HCT116 (cell line): ENCODE data around the gene PCLO. TPM values are rescaled to one million over a fixed set of nuclear protein-coding genes. Genes with fewer than 3 reads are reported as not detected.

Experiments
- ATAC-seq: fragments of 200-7000 bp; cut with Tn5 transposase; 2 replicates; pipeline ENCODE4 v1.9.1; 2020; ENCODE audit warnings: mild to moderate bottlenecking, moderate library complexity
- BruUV-seq: library from RNA; stranded (reverse); fragments of 400-500 nt; replicated peaks from 2 replicates; lab custom pipeline; 2021; lab: Mats Ljungman, UMichigan
- CTCF ChIA-PET: fragments of 300-600 bp; sonication (Branson Sonifier 250); formaldehyde crosslinking; loops from one replicate; lab custom pipeline; 2021; ENCODE audit warnings: antibody characterized with exemption; lab: Charles Lee
- POLR2A ChIA-PET: fragments of 300-600, 350-600 bp; sonication (Branson Sonifier 250); formaldehyde crosslinking; loops from one replicate; lab custom pipeline; 2021; ENCODE audit warnings: antibody characterized with exemption; lab: Charles Lee
- RAD21 ChIA-PET, 2 experiments: fragments of 300-600 bp; sonication (Branson Sonifier 250); formaldehyde crosslinking; loops; one replicate each; lab custom pipeline; 2023; ENCODE audit warnings: low total read pairs in 2 of 2; ENCODE audit not compliant: uncharacterized antibody in 2 of 2, unreplicated experiment in 2 of 2, low non-redundant PET in 1 of 2; lab: Charles Lee
- DNase-seq: peaks from one replicate; pipeline ENCODE4 v3.0.0-alpha.2; 2010; ENCODE audit warnings: low read depth, low spot score
- H2AFZ ChIP-seq: fragments of 200-600 bp; shearing (Covaris generic), sonication (generic); 2 replicates; pipeline ENCODE4 v1.6.1; 2017; ENCODE audit warnings: low read depth, mixed run types, mixed read lengths, antibody characterized with exemption, low read length; ENCODE audit not compliant: poor library complexity, severe bottlenecking
- H3K27ac ChIP-seq: 2 replicates; pipeline ENCODE4 v1.5.1; 2012; ENCODE audit warnings: low read depth, low read length
- H3K27me3 ChIP-seq: fragments of 200-600 bp; sonication (generic); 2 replicates; pipeline ENCODE4 v1.6.1; 2016; ENCODE audit warnings: mixed run types, low read length, mixed read lengths; ENCODE audit not compliant: insufficient read depth
- H3K36me3 ChIP-seq, 2 experiments: fragments of 200-500 bp in 1 of 2; fragments of 200-600 bp in 1 of 2; sonication (Bioruptor generic) in 1 of 2; sonication (generic) in 1 of 2; 2 replicates each; pipeline versions ENCODE4 v1.5.1 to v1.6.1; 2014 to 2016; ENCODE audit warnings: low read length in 2 of 2, inconsistent platforms in 1 of 2, mixed read lengths in 1 of 2, mixed run types in 1 of 2; ENCODE audit not compliant: insufficient read depth in 2 of 2, control insufficient read depth in 1 of 2
- H3K4me1 ChIP-seq, 2 experiments: fragments of 200-600 bp in 1 of 2; sonication (generic) in 1 of 2; 2 replicates each; pipeline versions ENCODE4 v1.5.1 to v1.6.1; 2012 to 2017; ENCODE audit warnings: low read length in 2 of 2, inconsistent platforms in 1 of 2, mild to moderate bottlenecking in 1 of 2, mixed read lengths in 1 of 2, mixed run types in 1 of 2, moderate library complexity in 1 of 2; ENCODE audit not compliant: insufficient read depth in 2 of 2, control insufficient read depth in 1 of 2
- H3K4me2 ChIP-seq: fragments of 200-600 bp; sonication (generic); 2 replicates; pipeline ENCODE4 v1.6.1; 2017; ENCODE audit warnings: mixed run types, low read length, mixed read lengths
- H3K4me3 ChIP-seq, 2 experiments: fragments of 200-600 bp in 1 of 2; sonication (generic) in 1 of 2; replicated peaks in 1 of 2; 2 replicates each; pipeline ENCODE4 v1.5.1; 2011 to 2016; ENCODE audit warnings: low read length in 2 of 2, control low read depth in 1 of 2, low read depth in 1 of 2, mild to moderate bottlenecking in 1 of 2, mixed read lengths in 1 of 2, mixed run types in 1 of 2
- H3K79me2 ChIP-seq: fragments of 200-600 bp; sonication (generic); 2 replicates; pipeline ENCODE4 v1.6.1; 2017; ENCODE audit warnings: mild to moderate bottlenecking, mixed run types, low read length, moderate library complexity, mixed read lengths; ENCODE audit not compliant: insufficient read depth
- H3K9ac ChIP-seq: fragments of 200-600 bp; sonication (generic); 2 replicates; pipeline ENCODE4 v1.6.1; 2016; ENCODE audit warnings: low read length, mixed read lengths
- H3K9me2 ChIP-seq: fragments of 200-600 bp; sonication (generic), shearing (Covaris generic); 2 replicates; pipeline ENCODE4 v1.6.1; 2017; ENCODE audit warnings: mixed run types, mild to moderate bottlenecking, moderate library complexity; ENCODE audit not compliant: insufficient read depth
- H3K9me3 ChIP-seq, 2 experiments: fragments of 200-500 bp in 1 of 2; fragments of 200-600 bp in 1 of 2; sonication (Bioruptor generic) in 1 of 2; sonication (generic) in 1 of 2; 2 replicates each; pipeline ENCODE4 v1.6.1; 2014 to 2017; ENCODE audit warnings: low read length in 2 of 2, mixed read lengths in 2 of 2, inconsistent platforms in 1 of 2, low read depth in 1 of 2, mild to moderate bottlenecking in 1 of 2, mixed run types in 1 of 2, moderate library complexity in 1 of 2; ENCODE audit not compliant: control insufficient read depth in 1 of 2, insufficient read depth in 1 of 2
- H4K20me1 ChIP-seq: fragments of 200-600 bp; sonication (generic), shearing (Covaris generic); 2 replicates; pipeline ENCODE4 v1.6.1; 2017; ENCODE audit warnings: mixed run types, mild to moderate bottlenecking, moderate library complexity; ENCODE audit not compliant: insufficient read depth
- CBX3 ChIP-seq: IDR thresholded peaks from 2 replicates; pipeline ENCODE4 v1.6.1; 2012; ENCODE audit warnings: low read depth
- CEBPB ChIP-seq: IDR thresholded peaks from 2 replicates; pipeline ENCODE4 v1.6.1; 2012; ENCODE audit warnings: low read depth
- EGR1 ChIP-seq: IDR thresholded peaks from 2 replicates; pipeline ENCODE4 v1.6.1; 2012; ENCODE audit warnings: low read depth
- ELF1 ChIP-seq: IDR thresholded peaks from 2 replicates; pipeline ENCODE4 v1.6.1; 2012; ENCODE audit warnings: low read depth, borderline replicate concordance
- EZH2phosphoT487 ChIP-seq: fragments of 200-600 bp; IDR thresholded peaks from 2 replicates; pipeline ENCODE4 v1.6.1; 2018; ENCODE audit warnings: antibody characterized with exemption, borderline replicate concordance
- JUND ChIP-seq: IDR thresholded peaks from 2 replicates; pipeline ENCODE4 v1.6.1; 2012
- POLR2A ChIP-seq: IDR thresholded peaks from 2 replicates; pipeline ENCODE4 v1.7.0; 2011; ENCODE audit warnings: borderline replicate concordance; ENCODE audit not compliant: insufficient read depth, insufficient read length; ENCODE audit errors: extremely low read depth
- POLR2AphosphoS5 ChIP-seq: IDR thresholded peaks from 2 replicates; pipeline ENCODE4 v1.6.1; 2011; ENCODE audit warnings: mild to moderate bottlenecking, low read depth, low read length, moderate library complexity
- RAD21 ChIP-seq: IDR thresholded peaks from 2 replicates; pipeline ENCODE4 v1.6.1; 2012; ENCODE audit warnings: low read depth, mild to moderate bottlenecking
- SIN3A ChIP-seq: IDR thresholded peaks from 2 replicates; pipeline ENCODE4 v1.6.1; 2012; ENCODE audit warnings: low read depth
- SRF ChIP-seq: IDR thresholded peaks from 2 replicates; pipeline ENCODE4 v1.6.1; 2012; ENCODE audit warnings: low read depth
- TCF7L2 ChIP-seq: IDR thresholded peaks from 2 replicates; pipeline ENCODE4 v1.7.0; 2011; ENCODE audit warnings: borderline replicate concordance, inconsistent platforms; ENCODE audit not compliant: insufficient read depth, insufficient read length; ENCODE audit errors: extremely low read depth
- ZFX ChIP-seq: fragments of 450-650 bp; IDR thresholded peaks from 2 replicates; pipeline ENCODE4 v1.6.1; 2017
- ZNF274 ChIP-seq: fragments of 200-500 bp; sonication (Bioruptor generic); IDR thresholded peaks from 2 replicates; pipeline ENCODE4 v1.6.1; 2014; ENCODE audit warnings: mild to moderate bottlenecking, low read depth, low read length, inconsistent platforms
- intact Hi-C: fragments of 100-400 bp; cut with micrococcal nuclease; formaldehyde crosslinking; loops from 2 replicates; pipeline ENCODE4 v1.10.0; 2022
- total RNA-seq: library from RNA; stranded (reverse); gene quantifications from one replicate; pipeline ENCODE4 v1.2.1, GENCODE V29; 2021; ENCODE audit not compliant: unreplicated experiment
- TF ChIP-seq, protein P1 (sequence below), 3 experiments: fragments of 200-600 bp in 1 of 3; sonication (generic) in 1 of 3; IDR thresholded peaks in 2 of 3; conservative IDR thresholded peaks in 1 of 3; 2 replicates each; pipeline ENCODE4 v1.5.1; 2012 to 2017; ENCODE audit warnings: low read depth in 2 of 3, low read length in 2 of 3, antibody characterized with exemption in 1 of 3, borderline replicate concordance in 1 of 3, control low read depth in 1 of 3, mild to moderate bottlenecking in 1 of 3, mixed read lengths in 1 of 3, mixed run types in 1 of 3, moderate library complexity in 1 of 3; ENCODE audit not compliant: insufficient read depth in 1 of 3
- TF ChIP-seq, protein P2 (sequence below): IDR thresholded peaks from 2 replicates; pipeline ENCODE4 v1.6.1; 2011; ENCODE audit warnings: mild to moderate bottlenecking, low read length, moderate library complexity; ENCODE audit not compliant: insufficient replicate concordance; ENCODE audit errors: extremely low read depth
- TF ChIP-seq, protein P3 (sequence below): IDR thresholded peaks from 2 replicates; pipeline ENCODE4 v1.6.1; 2012; ENCODE audit warnings: low read depth

Gene PCLO
- total RNA-seq, 1 experiment from 2014 or later, result 2.4 TPM

DNA sequence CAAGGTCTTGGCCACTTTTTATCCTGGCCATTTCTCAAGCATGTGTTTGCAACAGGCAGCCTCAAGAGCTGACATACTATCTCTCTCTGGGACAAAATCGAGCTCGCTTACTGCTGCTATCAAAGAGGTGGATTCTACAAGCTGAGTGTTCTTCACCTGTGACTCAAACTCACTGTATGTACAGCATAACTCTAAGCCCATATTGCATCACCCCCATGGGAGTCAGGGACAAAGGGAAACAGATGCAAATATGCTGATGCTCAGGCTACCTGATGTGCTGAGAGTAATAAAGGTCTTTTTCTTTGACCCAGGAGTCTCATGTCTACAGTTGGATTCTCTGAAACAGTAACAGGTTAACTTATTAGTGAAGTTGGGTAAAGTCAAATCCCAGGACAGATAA is 45.2 kb downstream of the PCLO start:
- no TSS peak for BruUV-seq
- Histone ChIP-seq H3K9me2 (no peaks in the 10 kb centered on the region), H2AFZ (no peak overlapping the region), H3K27ac (no peak overlapping the region), H3K4me3 (no peak overlapping the region), H3K9me3 (no peaks in the 10 kb centered on the region), H3K4me1 (no peaks in the 10 kb centered on the region), H3K36me3 (no peaks in the 10 kb centered on the region), H3K79me2 (no peaks in the 10 kb centered on the region), H3K27me3 (no peaks in the 10 kb centered on the region), H3K9ac (no peak overlapping the region), H3K4me2 (no peak overlapping the region), H4K20me1 (no peaks in the 10 kb centered on the region)
- ChIA-PET POLR2A (no interaction called here), CTCF (no interaction called here), RAD21 (no interaction called here)
- DNase-seq (no peak), ATAC-seq (no peak)
- intact Hi-C loops, result no loop called here
- TF ChIP-seq CEBPB (no peak), CBX3 (no peak), TCF7L2 (no peak), ZFX (no peak), POLR2AphosphoS5 (no peak), JUND (no peak), ELF1 (no peak), SIN3A (no peak), RAD21 (no peak), SRF (no peak), POLR2A (no peak), ZNF274 (no peak), EGR1 (no peak), EZH2phosphoT487 (no peak)
- TF ChIP-seq, protein P1, sequence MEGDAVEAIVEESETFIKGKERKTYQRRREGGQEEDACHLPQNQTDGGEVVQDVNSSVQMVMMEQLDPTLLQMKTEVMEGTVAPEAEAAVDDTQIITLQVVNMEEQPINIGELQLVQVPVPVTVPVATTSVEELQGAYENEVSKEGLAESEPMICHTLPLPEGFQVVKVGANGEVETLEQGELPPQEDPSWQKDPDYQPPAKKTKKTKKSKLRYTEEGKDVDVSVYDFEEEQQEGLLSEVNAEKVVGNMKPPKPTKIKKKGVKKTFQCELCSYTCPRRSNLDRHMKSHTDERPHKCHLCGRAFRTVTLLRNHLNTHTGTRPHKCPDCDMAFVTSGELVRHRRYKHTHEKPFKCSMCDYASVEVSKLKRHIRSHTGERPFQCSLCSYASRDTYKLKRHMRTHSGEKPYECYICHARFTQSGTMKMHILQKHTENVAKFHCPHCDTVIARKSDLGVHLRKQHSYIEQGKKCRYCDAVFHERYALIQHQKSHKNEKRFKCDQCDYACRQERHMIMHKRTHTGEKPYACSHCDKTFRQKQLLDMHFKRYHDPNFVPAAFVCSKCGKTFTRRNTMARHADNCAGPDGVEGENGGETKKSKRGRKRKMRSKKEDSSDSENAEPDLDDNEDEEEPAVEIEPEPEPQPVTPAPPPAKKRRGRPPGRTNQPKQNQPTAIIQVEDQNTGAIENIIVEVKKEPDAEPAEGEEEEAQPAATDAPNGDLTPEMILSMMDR (IDR thresholded peaks at IDR 0.05 in 2 of 3, conservative IDR thresholded peaks at IDR 0.05 in 1 of 3; ENCODE audit: borderline replicate concordance in 1 of 3, insufficient read depth in 1 of 3, low read depth in 2 of 3, low read length in 2 of 3), result no peak
- TF ChIP-seq, protein P2, sequence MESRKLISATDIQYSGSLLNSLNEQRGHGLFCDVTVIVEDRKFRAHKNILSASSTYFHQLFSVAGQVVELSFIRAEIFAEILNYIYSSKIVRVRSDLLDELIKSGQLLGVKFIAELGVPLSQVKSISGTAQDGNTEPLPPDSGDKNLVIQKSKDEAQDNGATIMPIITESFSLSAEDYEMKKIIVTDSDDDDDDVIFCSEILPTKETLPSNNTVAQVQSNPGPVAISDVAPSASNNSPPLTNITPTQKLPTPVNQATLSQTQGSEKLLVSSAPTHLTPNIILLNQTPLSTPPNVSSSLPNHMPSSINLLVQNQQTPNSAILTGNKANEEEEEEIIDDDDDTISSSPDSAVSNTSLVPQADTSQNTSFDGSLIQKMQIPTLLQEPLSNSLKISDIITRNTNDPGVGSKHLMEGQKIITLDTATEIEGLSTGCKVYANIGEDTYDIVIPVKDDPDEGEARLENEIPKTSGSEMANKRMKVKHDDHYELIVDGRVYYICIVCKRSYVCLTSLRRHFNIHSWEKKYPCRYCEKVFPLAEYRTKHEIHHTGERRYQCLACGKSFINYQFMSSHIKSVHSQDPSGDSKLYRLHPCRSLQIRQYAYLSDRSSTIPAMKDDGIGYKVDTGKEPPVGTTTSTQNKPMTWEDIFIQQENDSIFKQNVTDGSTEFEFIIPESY, result no peak
- TF ChIP-seq, protein P3, sequence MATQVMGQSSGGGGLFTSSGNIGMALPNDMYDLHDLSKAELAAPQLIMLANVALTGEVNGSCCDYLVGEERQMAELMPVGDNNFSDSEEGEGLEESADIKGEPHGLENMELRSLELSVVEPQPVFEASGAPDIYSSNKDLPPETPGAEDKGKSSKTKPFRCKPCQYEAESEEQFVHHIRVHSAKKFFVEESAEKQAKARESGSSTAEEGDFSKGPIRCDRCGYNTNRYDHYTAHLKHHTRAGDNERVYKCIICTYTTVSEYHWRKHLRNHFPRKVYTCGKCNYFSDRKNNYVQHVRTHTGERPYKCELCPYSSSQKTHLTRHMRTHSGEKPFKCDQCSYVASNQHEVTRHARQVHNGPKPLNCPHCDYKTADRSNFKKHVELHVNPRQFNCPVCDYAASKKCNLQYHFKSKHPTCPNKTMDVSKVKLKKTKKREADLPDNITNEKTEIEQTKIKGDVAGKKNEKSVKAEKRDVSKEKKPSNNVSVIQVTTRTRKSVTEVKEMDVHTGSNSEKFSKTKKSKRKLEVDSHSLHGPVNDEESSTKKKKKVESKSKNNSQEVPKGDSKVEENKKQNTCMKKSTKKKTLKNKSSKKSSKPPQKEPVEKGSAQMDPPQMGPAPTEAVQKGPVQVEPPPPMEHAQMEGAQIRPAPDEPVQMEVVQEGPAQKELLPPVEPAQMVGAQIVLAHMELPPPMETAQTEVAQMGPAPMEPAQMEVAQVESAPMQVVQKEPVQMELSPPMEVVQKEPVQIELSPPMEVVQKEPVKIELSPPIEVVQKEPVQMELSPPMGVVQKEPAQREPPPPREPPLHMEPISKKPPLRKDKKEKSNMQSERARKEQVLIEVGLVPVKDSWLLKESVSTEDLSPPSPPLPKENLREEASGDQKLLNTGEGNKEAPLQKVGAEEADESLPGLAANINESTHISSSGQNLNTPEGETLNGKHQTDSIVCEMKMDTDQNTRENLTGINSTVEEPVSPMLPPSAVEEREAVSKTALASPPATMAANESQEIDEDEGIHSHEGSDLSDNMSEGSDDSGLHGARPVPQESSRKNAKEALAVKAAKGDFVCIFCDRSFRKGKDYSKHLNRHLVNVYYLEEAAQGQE, result no peak
